ENCODE results near the gene COL8A2. TPM values are rescaled to one million over a fixed set of nuclear protein-coding genes. Genes with fewer than 3 reads are reported as not detected.

Gene COL8A2
- total and polyA plus RNA-seq, 2 donors (not counting 3 experiments of a cell fraction or from before 2014, with no cell fraction given), result 1.2 to 1.3 TPM

GRCh38 chr1:36151134-36151844, 26.3 kb upstream of the COL8A2 start:
- DNase-seq (ENCODE audit: low read depth, low spot score) (no peak), FAIRE-seq (no peak)
- Histone ChIP-seq H3K4me2 (ENCODE audit: insufficient read depth, low read length) (peak overlapping the region; percentile 21), H4K20me1 (replicated peaks; ENCODE audit: control insufficient read depth, extremely low read depth, insufficient read depth, low read length) (no peaks in the 10 kb centered on the region), H3K27ac (ENCODE audit: insufficient read depth, low read depth, low read length) (peak overlapping the region; percentile 98), H3K27me3 (ENCODE audit: control insufficient read depth in 2 of 2, insufficient read depth in 2 of 2, low read length in 2 of 2) (no peaks in the 10 kb centered on the region), H3K79me2 (ENCODE audit: control insufficient read depth, insufficient read depth, low read length) (peaks cover 29% of the 10 kb centered on the region), H3K9me3 (replicated peaks; ENCODE audit: control insufficient read depth, insufficient read depth, low read length) (no peaks in the 10 kb centered on the region), H3K4me3 (replicated peaks in 1 of 3; ENCODE audit: insufficient read depth in 1 of 3, low read depth in 1 of 3, low read length in 3 of 3) (no peak overlapping the region), H3K9me1 (replicated peaks; ENCODE audit: control insufficient read depth, extremely low read depth, insufficient read depth, low read length) (no peaks in the 10 kb centered on the region), H3K9ac (replicated peaks; ENCODE audit: extremely low read depth, insufficient read depth, low read length) (peak overlapping the region; percentile 83), H3K36me3 (ENCODE audit: control insufficient read depth in 2 of 2, extremely low read depth in 1 of 2, insufficient read depth in 2 of 2, low read length in 2 of 2) (no peaks in the 10 kb centered on the region), H2AFZ (ENCODE audit: low read depth, low read length) (peak overlapping the region; percentile 68), H3K4me1 (ENCODE audit: control insufficient read depth, extremely low read depth, insufficient read depth, low read length) (peaks cover 38% of the 10 kb centered on the region)
- ChIA-PET CTCF (interaction anchor here (1.1 to 9.3 kb wide), 5 partner anchors 10 to 135 kb away, joined by 3 to 201 read pairs (median 62); no protein-coding TSS in a partner anchor), POLR2A (interaction anchor here (1.3 to 3.8 kb wide), 3 partner anchors 9 to 36 kb away, joined by 3 to 19 read pairs (median 12); no protein-coding TSS in a partner anchor)
- intact Hi-C loops (cut with micrococcal nuclease), result no loop called here
- dilution Hi-C loops (cut with MboI; ENCODE audit: extremely low pct_ligation_motif_present, low sequenced_read_pairs), result no loop called here
- TF ChIP-seq JUN (IDR thresholded peaks at IDR 0.05; ENCODE audit: borderline replicate concordance, insufficient read depth, insufficient read length, low read depth), result no peak
- TF ChIP-seq EZH2 (IDR thresholded peaks at IDR 0.05; ENCODE audit: borderline replicate concordance, low read depth, low read length, severe bottlenecking), result no peak
- TF ChIP-seq POLR2AphosphoS5 (IDR thresholded peaks at IDR 0.05; ENCODE audit: insufficient read depth, low read depth, low read length), result no peak
- no peak for TF ChIP-seq MYC (IDR thresholded peaks at IDR 0.05; ENCODE audit: low read depth, low read length)
- TF ChIP-seq POLR2A (IDR thresholded peaks at IDR 0.05; ENCODE audit: low read depth, low read length), result no peak
- no peak for TF ChIP-seq GATA2 (IDR thresholded peaks at IDR 0.05; ENCODE audit: insufficient read depth, insufficient read length, low read depth, low read length)
- TF ChIP-seq FOS (IDR thresholded peaks at IDR 0.05; ENCODE audit: borderline replicate concordance, insufficient read depth, low read length), result no peak
- TF ChIP-seq CTCF (IDR thresholded peaks at IDR 0.05; ENCODE audit: extremely low read depth in 1 of 2, insufficient read depth in 1 of 2, low read depth in 1 of 2, low read length in 2 of 2), result no peak
- no peak for TF ChIP-seq MAX (IDR thresholded peaks at IDR 0.05; ENCODE audit: insufficient read depth, insufficient read length)
- BruUV-seq (replicated peaks), result no TSS peak

Data from endothelial cell of umbilical vein (primary cell).